ENCODE results near the gene KBTBD4.
"Not testable (repeated sequence)": the region's sequence is repeated elsewhere in the genome, so short reads cannot be mapped to it uniquely, and the experiment has no call there.

The KBTBD4 gene

GRCh38 chr11:47526032-47526431 is 52.7 kb downstream of the KBTBD4 start:
- not testable (repeated sequence) for DNase-seq (ENCODE audit: low read depth in 2 of 2)

- no peak for DNase-seq (ENCODE audit: low read depth in 2 of 2)
These were observed 54.4 kb downstream of the KBTBD4 start for GRCh38 chr11:47524291-47524874.

GRCh38 chr11:47523490-47524225 is 55.1 kb downstream of the KBTBD4 start:
- DNase-seq (ENCODE audit: low read depth in 2 of 2), result no peak

Data from activated CD4-positive, alpha-beta T cell treated with anti-CD3 and anti-CD28 coated beads for 24 hours (primary cell).